Measurements from ENCODE around the gene SLIT3. TPM values are rescaled to one million over a fixed set of nuclear protein-coding genes. Genes with fewer than 3 reads are reported as not detected.

Gene SLIT3
- total and polyA plus RNA-seq, 10 of the 15 experiments (the other 5 are each of a cell fraction or from before 2014, with no cell fraction given) = 0.05 TPM; not detected in 9

DNA sequence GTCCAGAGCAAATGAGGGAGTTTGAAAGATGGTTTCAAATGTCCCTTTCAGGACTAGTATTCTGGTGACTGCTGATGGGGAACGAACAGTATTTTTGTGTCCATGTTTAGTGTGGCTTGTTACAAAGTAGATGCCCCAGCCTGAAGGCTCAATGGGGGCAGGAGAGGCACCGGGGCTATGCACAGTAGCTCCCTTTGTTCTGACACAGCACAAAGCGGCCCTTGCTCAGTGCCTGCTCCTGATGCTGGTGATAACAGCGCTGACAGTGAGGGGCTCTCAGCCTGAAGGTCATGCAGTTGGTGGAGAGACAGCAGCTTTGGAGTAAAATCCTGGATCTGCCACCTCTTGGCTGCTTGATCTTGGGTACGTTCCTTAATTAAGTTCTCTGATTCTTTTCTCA lies 188.9 kb downstream of the SLIT3 start:
- no peaks in the 10 kb centered on the region for H3K36me3 ChIP-seq (ENCODE audit: control insufficient read depth in 2 of 2, insufficient read depth in 2 of 2, low read length in 1 of 2)
- no peaks in the 10 kb centered on the region for H3K4me1 ChIP-seq (ENCODE audit: control insufficient read depth, insufficient read depth, low read length)
- no peak for ATAC-seq
- TF ChIP-seq ZNF622 (IDR thresholded peaks at IDR 0.05) (no peak), PAX8 (IDR thresholded peaks at IDR 0.05) (no peak), SP1 (IDR thresholded peaks at IDR 0.05; ENCODE audit: low read depth, low read length) (no peak)
- TF ChIP-seq, protein P1, sequence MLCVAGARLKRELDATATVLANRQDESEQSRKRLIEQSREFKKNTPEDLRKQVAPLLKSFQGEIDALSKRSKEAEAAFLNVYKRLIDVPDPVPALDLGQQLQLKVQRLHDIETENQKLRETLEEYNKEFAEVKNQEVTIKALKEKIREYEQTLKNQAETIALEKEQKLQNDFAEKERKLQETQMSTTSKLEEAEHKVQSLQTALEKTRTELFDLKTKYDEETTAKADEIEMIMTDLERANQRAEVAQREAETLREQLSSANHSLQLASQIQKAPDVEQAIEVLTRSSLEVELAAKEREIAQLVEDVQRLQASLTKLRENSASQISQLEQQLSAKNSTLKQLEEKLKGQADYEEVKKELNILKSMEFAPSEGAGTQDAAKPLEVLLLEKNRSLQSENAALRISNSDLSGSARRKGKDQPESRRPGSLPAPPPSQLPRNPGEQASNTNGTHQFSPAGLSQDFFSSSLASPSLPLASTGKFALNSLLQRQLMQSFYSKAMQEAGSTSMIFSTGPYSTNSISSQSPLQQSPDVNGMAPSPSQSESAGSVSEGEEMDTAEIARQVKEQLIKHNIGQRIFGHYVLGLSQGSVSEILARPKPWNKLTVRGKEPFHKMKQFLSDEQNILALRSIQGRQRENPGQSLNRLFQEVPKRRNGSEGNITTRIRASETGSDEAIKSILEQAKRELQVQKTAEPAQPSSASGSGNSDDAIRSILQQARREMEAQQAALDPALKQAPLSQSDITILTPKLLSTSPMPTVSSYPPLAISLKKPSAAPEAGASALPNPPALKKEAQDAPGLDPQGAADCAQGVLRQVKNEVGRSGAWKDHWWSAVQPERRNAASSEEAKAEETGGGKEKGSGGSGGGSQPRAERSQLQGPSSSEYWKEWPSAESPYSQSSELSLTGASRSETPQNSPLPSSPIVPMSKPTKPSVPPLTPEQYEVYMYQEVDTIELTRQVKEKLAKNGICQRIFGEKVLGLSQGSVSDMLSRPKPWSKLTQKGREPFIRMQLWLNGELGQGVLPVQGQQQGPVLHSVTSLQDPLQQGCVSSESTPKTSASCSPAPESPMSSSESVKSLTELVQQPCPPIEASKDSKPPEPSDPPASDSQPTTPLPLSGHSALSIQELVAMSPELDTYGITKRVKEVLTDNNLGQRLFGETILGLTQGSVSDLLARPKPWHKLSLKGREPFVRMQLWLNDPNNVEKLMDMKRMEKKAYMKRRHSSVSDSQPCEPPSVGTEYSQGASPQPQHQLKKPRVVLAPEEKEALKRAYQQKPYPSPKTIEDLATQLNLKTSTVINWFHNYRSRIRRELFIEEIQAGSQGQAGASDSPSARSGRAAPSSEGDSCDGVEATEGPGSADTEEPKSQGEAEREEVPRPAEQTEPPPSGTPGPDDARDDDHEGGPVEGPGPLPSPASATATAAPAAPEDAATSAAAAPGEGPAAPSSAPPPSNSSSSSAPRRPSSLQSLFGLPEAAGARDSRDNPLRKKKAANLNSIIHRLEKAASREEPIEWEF (IDR thresholded peaks at IDR 0.05; ENCODE audit: insufficient replicate concordance, low read depth, low read length) = no peak
- TF ChIP-seq, protein P2, sequence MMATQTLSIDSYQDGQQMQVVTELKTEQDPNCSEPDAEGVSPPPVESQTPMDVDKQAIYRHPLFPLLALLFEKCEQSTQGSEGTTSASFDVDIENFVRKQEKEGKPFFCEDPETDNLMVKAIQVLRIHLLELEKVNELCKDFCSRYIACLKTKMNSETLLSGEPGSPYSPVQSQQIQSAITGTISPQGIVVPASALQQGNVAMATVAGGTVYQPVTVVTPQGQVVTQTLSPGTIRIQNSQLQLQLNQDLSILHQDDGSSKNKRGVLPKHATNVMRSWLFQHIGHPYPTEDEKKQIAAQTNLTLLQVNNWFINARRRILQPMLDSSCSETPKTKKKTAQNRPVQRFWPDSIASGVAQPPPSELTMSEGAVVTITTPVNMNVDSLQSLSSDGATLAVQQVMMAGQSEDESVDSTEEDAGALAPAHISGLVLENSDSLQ (IDR thresholded peaks at IDR 0.05) = no peak
- in situ Hi-C loops (cut with MboI) = no loop called here
- no peak for FAIRE-seq
- no TSS peak for BruUV-seq (replicated peaks)
- SMC1A ChIA-PET (ENCODE audit: uncharacterized antibody, unreplicated experiment) = no interaction called here
- H3K9ac ChIP-seq (ENCODE audit: control insufficient read depth, insufficient read depth, low read length) = no peak overlapping the region
- no peaks in the 10 kb centered on the region for H3K9me3 ChIP-seq (replicated peaks; ENCODE audit: control insufficient read depth, insufficient read depth, low read length)
- H2AFZ ChIP-seq (ENCODE audit: control insufficient read depth, low read depth, low read length) = no peak overlapping the region
- no peak overlapping the region for H3K4me3 ChIP-seq
- WGBS (ENCODE audit: insufficient coverage, insufficient replicate concordance, low lambda C conversion rate, missing lambda C conversion rate) = 1% methylated on average over 5 of the region's 5 CpGs
- CTCF ChIA-PET = no interaction called here
- no peak for DNase-seq (ENCODE audit: low read depth, low spot score)
- RAD21 ChIA-PET (ENCODE audit: unreplicated experiment) = no interaction called here
- H3K27ac ChIP-seq (ENCODE audit: control insufficient read depth, insufficient read depth) = no peak overlapping the region
- no peaks in the 10 kb centered on the region for H3K79me2 ChIP-seq (ENCODE audit: control insufficient read depth, insufficient read depth, low read length)
- no peaks in the 10 kb centered on the region; a peak in 2 of 4 replicates for H3K27me3 ChIP-seq (replicated peaks in 1 of 2; ENCODE audit: control insufficient read depth in 2 of 2, insufficient read depth in 2 of 2, low read length in 1 of 2)
- POLR2A ChIA-PET = no interaction called here
- no peaks in the 10 kb centered on the region for H4K20me1 ChIP-seq (ENCODE audit: control insufficient read depth, insufficient read depth)
- H3K4me2 ChIP-seq (ENCODE audit: control insufficient read depth, insufficient read depth) = no peak overlapping the region
- intact Hi-C loops (cut with micrococcal nuclease; ENCODE audit: unreplicated experiment) = no loop called here
